Panc1 (cell line): ENCODE measurements around the gene SNTB2. TPM values are rescaled to one million over a fixed set of nuclear protein-coding genes. Genes with fewer than 3 reads are reported as not detected.

ENCODE experiments used
- ATAC-seq: fragments of 200-7000 bp; cut with Tn5 transposase; 2 replicates; pipeline ENCODE4 v1.9.1; 2020; ENCODE audit warnings: mild to moderate bottlenecking, moderate library complexity
- BruUV-seq: library from RNA; stranded (reverse); fragments of 400-500 nt; replicated peaks from 2 replicates; lab custom pipeline; 2021; lab: Mats Ljungman, UMichigan
- CTCF ChIA-PET: fragments of 300-600 bp; sonication (Branson Sonifier 250); formaldehyde crosslinking; loops from one replicate; lab custom pipeline; 2022; ENCODE audit warnings: antibody characterized with exemption; lab: Charles Lee
- POLR2A ChIA-PET: fragments of 300-600 bp; sonication (Branson Sonifier 250); formaldehyde crosslinking; loops from one replicate; lab custom pipeline; 2022; ENCODE audit warnings: antibody characterized with exemption; lab: Charles Lee
- DNase-seq: peaks from one replicate; pipeline ENCODE4 v3.0.0-alpha.2; 2010; ENCODE audit warnings: low read depth, low spot score
- H3K27ac ChIP-seq: 2 replicates; pipeline ENCODE4 v1.5.1; 2011; ENCODE audit warnings: mild to moderate bottlenecking, low read length, inconsistent platforms
- H3K27me3 ChIP-seq: fragments of 200-500 bp; sonication (Bioruptor generic); 2 replicates; pipeline ENCODE4 v1.6.0; 2014; ENCODE audit warnings: low read length, inconsistent platforms; ENCODE audit not compliant: control insufficient read depth, insufficient read depth
- H3K36me3 ChIP-seq: fragments of 200-500 bp; sonication (Bioruptor generic); 2 replicates; pipeline ENCODE4 v1.5.1; 2014; ENCODE audit warnings: inconsistent platforms, mild to moderate bottlenecking, low read length, moderate library complexity; ENCODE audit not compliant: control insufficient read depth, insufficient read depth
- H3K4me1 ChIP-seq: 2 replicates; pipeline ENCODE4 v1.5.1; 2011; ENCODE audit warnings: inconsistent platforms, mild to moderate bottlenecking, low read length, moderate library complexity; ENCODE audit not compliant: control insufficient read depth, insufficient read depth
- H3K4me3 ChIP-seq, 2 experiments: 2 replicates each; pipeline ENCODE4 v1.5.1; 2011 to 2012; ENCODE audit warnings: low read depth in 2 of 2, low read length in 2 of 2, mild to moderate bottlenecking in 2 of 2, inconsistent platforms in 1 of 2, moderate library complexity in 1 of 2
- H3K9me3 ChIP-seq: fragments of 200-500 bp; sonication (Bioruptor generic); 2 replicates; pipeline ENCODE4 v1.5.1; 2014; ENCODE audit warnings: low read depth, mild to moderate bottlenecking, inconsistent platforms, low read length, moderate library complexity; ENCODE audit not compliant: control insufficient read depth, insufficient read depth
- CTCF ChIP-seq: fragments of 450-650 bp; IDR thresholded peaks from 2 replicates; pipeline ENCODE4 v1.5.1; 2017; ENCODE audit warnings: mild to moderate bottlenecking
- POLR2AphosphoS5 ChIP-seq: IDR thresholded peaks from 2 replicates; pipeline ENCODE4 v1.6.1; 2012; ENCODE audit warnings: mild to moderate bottlenecking, low read depth, low read length, moderate library complexity
- REST ChIP-seq, 2 experiments: IDR thresholded peaks; 2 replicates each; pipeline ENCODE4 v1.6.1; 2011 to 2012; ENCODE audit warnings: low read depth in 2 of 2, control low read depth in 1 of 2, low read length in 1 of 2, mild to moderate bottlenecking in 1 of 2, moderate library complexity in 1 of 2; ENCODE audit not compliant: insufficient read depth in 1 of 2
- SIN3A ChIP-seq: IDR thresholded peaks from 2 replicates; pipeline ENCODE4 v1.6.1; 2012; ENCODE audit warnings: low read depth, mild to moderate bottlenecking, low read length, moderate library complexity, borderline replicate concordance; ENCODE audit not compliant: insufficient read depth
- TCF7L2 ChIP-seq: IDR thresholded peaks from 2 replicates; pipeline ENCODE4 v1.6.1; 2011; ENCODE audit warnings: mild to moderate bottlenecking, low read depth, low read length, inconsistent platforms
- in situ Hi-C: cut with HindIII; loops from 2 replicates; pipeline ENCODE4 v1.10.0; 2016; ENCODE audit warnings: low sequenced_read_pairs, low pct_unique_long_range_greater_than_20kb
- intact Hi-C: fragments of 100-400 bp; cut with micrococcal nuclease; formaldehyde crosslinking; loops from one replicate; pipeline ENCODE4 v1.10.0; 2022; ENCODE audit not compliant: unreplicated experiment
- total RNA-seq: library from RNA; stranded (reverse); gene quantifications from one replicate; pipeline ENCODE4 v1.2.1, GENCODE V29; 2021; ENCODE audit not compliant: unreplicated experiment

Gene SNTB2
- total RNA-seq, 1 experiment from 2014 or later: 40.8 TPM

- TF ChIP-seq CTCF (no peak), POLR2AphosphoS5 (no peak), REST (IDR thresholded peaks at IDR 0.05; ENCODE audit: insufficient read depth in 1 of 2, low read depth in 2 of 2, low read length in 1 of 2) (no peak), SIN3A (no peak), TCF7L2 (no peak)
- no peak overlapping the region for H3K27ac ChIP-seq
- in situ Hi-C loops (no loop called here), intact Hi-C loops (no loop called here)
- no TSS peak for BruUV-seq
- CTCF ChIA-PET: no interaction called here
- no peak overlapping the region for H3K4me3 ChIP-seq
- no peaks in the 10 kb centered on the region for H3K36me3 ChIP-seq
- DNase-seq (no peak), ATAC-seq (no peak)
- POLR2A ChIA-PET: no interaction called here
- peaks cover 27% of the 10 kb centered on the region for H3K4me1 ChIP-seq
- H3K9me3 ChIP-seq: no peaks in the 10 kb centered on the region
- no peaks in the 10 kb centered on the region for H3K27me3 ChIP-seq
Measured at GRCh38 chr16:69194488-69194887, 7.5 kb downstream of the SNTB2 start.

- TF ChIP-seq CTCF (no peak), POLR2AphosphoS5 (no peak), REST (IDR thresholded peaks at IDR 0.05; ENCODE audit: insufficient read depth in 1 of 2, low read depth in 2 of 2, low read length in 1 of 2) (no peak), TCF7L2 (no peak), SIN3A (no peak)
- Histone ChIP-seq H3K27me3 (no peaks in the 10 kb centered on the region), H3K4me1 (peaks cover 18% of the 10 kb centered on the region), H3K9me3 (no peaks in the 10 kb centered on the region), H3K4me3 (no peak overlapping the region), H3K27ac (no peak overlapping the region), H3K36me3 (no peaks in the 10 kb centered on the region)
- no peak for DNase-seq
- in situ Hi-C loops (no loop called here), intact Hi-C loops (no loop called here)
- ATAC-seq: no peak
- CTCF ChIA-PET: no interaction called here
- BruUV-seq: no TSS peak
- POLR2A ChIA-PET: interaction anchor here (0.6 kb wide), 2 partner anchors 11 to 518 kb away, joined by 3 to 5 read pairs; no protein-coding TSS in a partner anchor
Measured at GRCh38 chr16:69195369-69196029, 8.5 kb downstream of the SNTB2 start.
